ENCODE data around the gene MAMLD1. TPM values are rescaled to one million over a fixed set of nuclear protein-coding genes. Genes with fewer than 3 reads are reported as not detected.

Gene MAMLD1
- total and polyA plus RNA-seq, 2 donors (not counting 3 experiments of a cell fraction or from before 2014, with no cell fraction given), result 2.5 to 5.6 TPM

GRCh38 chrX:150465881-150466775 is 103.0 kb downstream of the MAMLD1 start:
- intact Hi-C loops (cut with micrococcal nuclease) (no loop called here), dilution Hi-C loops (cut with MboI; ENCODE audit: extremely low pct_ligation_motif_present, low sequenced_read_pairs) (no loop called here)
- Histone ChIP-seq H3K4me3 (replicated peaks in 1 of 3; ENCODE audit: insufficient read depth in 1 of 3, low read depth in 1 of 3, low read length in 3 of 3) (no peak overlapping the region), H3K79me2 (ENCODE audit: control insufficient read depth, insufficient read depth, low read length) (no peaks in the 10 kb centered on the region), H3K4me2 (ENCODE audit: insufficient read depth, low read length) (no peak overlapping the region), H3K9ac (replicated peaks; ENCODE audit: extremely low read depth, insufficient read depth, low read length) (no peak overlapping the region), H3K36me3 (ENCODE audit: control insufficient read depth in 2 of 2, extremely low read depth in 1 of 2, insufficient read depth in 2 of 2, low read length in 2 of 2) (no peaks in the 10 kb centered on the region), H3K9me3 (replicated peaks; ENCODE audit: control insufficient read depth, insufficient read depth, low read length) (no peaks in the 10 kb centered on the region), H4K20me1 (replicated peaks; ENCODE audit: control insufficient read depth, extremely low read depth, insufficient read depth, low read length) (no peaks in the 10 kb centered on the region), H3K4me1 (ENCODE audit: control insufficient read depth, extremely low read depth, insufficient read depth, low read length) (no peaks in the 10 kb centered on the region), H3K27ac (ENCODE audit: insufficient read depth, low read depth, low read length) (no peak overlapping the region), H3K9me1 (replicated peaks; ENCODE audit: control insufficient read depth, extremely low read depth, insufficient read depth, low read length) (no peaks in the 10 kb centered on the region), H3K27me3 (ENCODE audit: control insufficient read depth in 2 of 2, insufficient read depth in 2 of 2, low read length in 2 of 2) (no peaks in the 10 kb centered on the region), H2AFZ (ENCODE audit: low read depth, low read length) (no peak overlapping the region)
- FAIRE-seq (no peak), DNase-seq (ENCODE audit: low read depth, low spot score) (no peak)
- no TSS peak for BruUV-seq (replicated peaks)
- ChIA-PET CTCF (no interaction called here), POLR2A (no interaction called here)
- TF ChIP-seq, protein P1, sequence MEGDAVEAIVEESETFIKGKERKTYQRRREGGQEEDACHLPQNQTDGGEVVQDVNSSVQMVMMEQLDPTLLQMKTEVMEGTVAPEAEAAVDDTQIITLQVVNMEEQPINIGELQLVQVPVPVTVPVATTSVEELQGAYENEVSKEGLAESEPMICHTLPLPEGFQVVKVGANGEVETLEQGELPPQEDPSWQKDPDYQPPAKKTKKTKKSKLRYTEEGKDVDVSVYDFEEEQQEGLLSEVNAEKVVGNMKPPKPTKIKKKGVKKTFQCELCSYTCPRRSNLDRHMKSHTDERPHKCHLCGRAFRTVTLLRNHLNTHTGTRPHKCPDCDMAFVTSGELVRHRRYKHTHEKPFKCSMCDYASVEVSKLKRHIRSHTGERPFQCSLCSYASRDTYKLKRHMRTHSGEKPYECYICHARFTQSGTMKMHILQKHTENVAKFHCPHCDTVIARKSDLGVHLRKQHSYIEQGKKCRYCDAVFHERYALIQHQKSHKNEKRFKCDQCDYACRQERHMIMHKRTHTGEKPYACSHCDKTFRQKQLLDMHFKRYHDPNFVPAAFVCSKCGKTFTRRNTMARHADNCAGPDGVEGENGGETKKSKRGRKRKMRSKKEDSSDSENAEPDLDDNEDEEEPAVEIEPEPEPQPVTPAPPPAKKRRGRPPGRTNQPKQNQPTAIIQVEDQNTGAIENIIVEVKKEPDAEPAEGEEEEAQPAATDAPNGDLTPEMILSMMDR (IDR thresholded peaks at IDR 0.05; ENCODE audit: extremely low read depth in 1 of 2, insufficient read depth in 1 of 2, low read depth in 1 of 2, low read length in 2 of 2), result no peak
- TF ChIP-seq POLR2AphosphoS5 (IDR thresholded peaks at IDR 0.05; ENCODE audit: insufficient read depth, low read depth, low read length) (no peak), FOS (IDR thresholded peaks at IDR 0.05; ENCODE audit: borderline replicate concordance, insufficient read depth, low read length) (no peak), MYC (IDR thresholded peaks at IDR 0.05; ENCODE audit: low read depth, low read length) (no peak), GATA2 (IDR thresholded peaks at IDR 0.05; ENCODE audit: insufficient read depth, insufficient read length, low read depth, low read length) (no peak), POLR2A (IDR thresholded peaks at IDR 0.05; ENCODE audit: low read depth, low read length) (no peak), EZH2 (IDR thresholded peaks at IDR 0.05; ENCODE audit: borderline replicate concordance, low read depth, low read length, severe bottlenecking) (no peak), JUN (IDR thresholded peaks at IDR 0.05; ENCODE audit: borderline replicate concordance, insufficient read depth, insufficient read length, low read depth) (no peak)
- TF ChIP-seq, protein P2, sequence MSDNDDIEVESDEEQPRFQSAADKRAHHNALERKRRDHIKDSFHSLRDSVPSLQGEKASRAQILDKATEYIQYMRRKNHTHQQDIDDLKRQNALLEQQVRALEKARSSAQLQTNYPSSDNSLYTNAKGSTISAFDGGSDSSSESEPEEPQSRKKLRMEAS (IDR thresholded peaks at IDR 0.05; ENCODE audit: insufficient read depth, insufficient read length), result no peak

Data from endothelial cell of umbilical vein (primary cell).